Neuronal stem cell (in vitro differentiated cells): Measurements from ENCODE around the gene GFOD2.

Experiments
- DNase-seq: peaks from one replicate; pipeline ENCODE4 v3.0.0-alpha.2; 2013; ENCODE audit warnings: low spot score
- H2AFZ ChIP-seq: one replicate; pipeline ENCODE4 v1.6.1; 2013; ENCODE audit warnings: mild to moderate bottlenecking, low read length, inconsistent platforms
- H2AK5ac ChIP-seq: 2 replicates; pipeline ENCODE4 v1.6.1; 2013; ENCODE audit warnings: low read depth, mild to moderate bottlenecking, inconsistent platforms, low read length, moderate library complexity, mixed read lengths
- H2BK120ac ChIP-seq: 2 replicates; pipeline ENCODE4 v1.6.1; 2013; ENCODE audit warnings: low read depth, mild to moderate bottlenecking, inconsistent platforms, low read length, moderate library complexity, mixed read lengths
- H2BK12ac ChIP-seq: one replicate; pipeline ENCODE4 v1.6.1; 2013; ENCODE audit warnings: low read length, inconsistent platforms
- H2BK15ac ChIP-seq: 2 replicates; pipeline ENCODE4 v1.6.1; 2013; ENCODE audit warnings: mild to moderate bottlenecking, low read length, inconsistent platforms, mixed read lengths
- H2BK5ac ChIP-seq: one replicate; pipeline ENCODE4 v1.6.1; 2013; ENCODE audit warnings: inconsistent platforms, mild to moderate bottlenecking, low read length, moderate library complexity
- H3K14ac ChIP-seq: one replicate; pipeline ENCODE4 v1.6.1; 2013; ENCODE audit warnings: low read length, inconsistent platforms
- H3K18ac ChIP-seq: 2 replicates; pipeline ENCODE4 v1.6.1; 2013; ENCODE audit warnings: low read length, inconsistent platforms
- H3K23ac ChIP-seq: 2 replicates; pipeline ENCODE4 v1.6.1; 2013; ENCODE audit warnings: low read depth, mild to moderate bottlenecking, mixed read lengths, low read length, inconsistent platforms; ENCODE audit not compliant: poor library complexity
- H3K27ac ChIP-seq: replicated peaks from 3 replicates; pipeline ENCODE4 v1.5.1; 2013; ENCODE audit warnings: low read length, inconsistent platforms
- H3K27me3 ChIP-seq, 3 experiments: 2 replicates each; pipeline ENCODE4 v1.6.1; 2013; ENCODE audit warnings: low read length in 3 of 3, mild to moderate bottlenecking in 2 of 3, inconsistent platforms in 1 of 3, low read depth in 1 of 3, mixed read lengths in 1 of 3, moderate library complexity in 1 of 3; ENCODE audit not compliant: control insufficient read depth in 3 of 3, insufficient read depth in 3 of 3
- H3K36me3 ChIP-seq, 2 donors: replicated peaks in 1 of 2; 2 replicates each; pipeline ENCODE4 v1.6.1; 2013; ENCODE audit warnings: low read length in 2 of 2; ENCODE audit not compliant: control insufficient read depth in 2 of 2, insufficient read depth in 2 of 2
- H3K4ac ChIP-seq: 2 replicates; pipeline ENCODE4 v1.6.1; 2013; ENCODE audit warnings: inconsistent platforms, mild to moderate bottlenecking, low read length, moderate library complexity
- H3K4me1 ChIP-seq, 2 donors: 1 replicate in 1 of 2; 2 replicates in 1 of 2; pipeline ENCODE4 v1.6.1; 2013; ENCODE audit warnings: low read length in 2 of 2, low read depth in 1 of 2; ENCODE audit not compliant: control insufficient read depth in 2 of 2, insufficient read depth in 1 of 2
- H3K4me2 ChIP-seq: one replicate; pipeline ENCODE4 v1.6.1; 2013; ENCODE audit warnings: mild to moderate bottlenecking, low read length, inconsistent platforms; ENCODE audit not compliant: insufficient read depth, poor library complexity, severe bottlenecking
- H3K4me3 ChIP-seq, 2 donors: 2 replicates each; pipeline ENCODE4 v1.5.1; 2013; ENCODE audit warnings: low read length in 2 of 2, mild to moderate bottlenecking in 2 of 2, inconsistent platforms in 1 of 2, moderate library complexity in 1 of 2
- H3K79me1 ChIP-seq: one replicate; pipeline ENCODE4 v1.6.1; 2013; ENCODE audit warnings: low read depth, mild to moderate bottlenecking, inconsistent platforms, low read length, moderate library complexity
- H3K9ac ChIP-seq: one replicate; pipeline ENCODE4 v1.6.1; 2013; ENCODE audit warnings: mild to moderate bottlenecking, low read depth, low read length, inconsistent platforms; ENCODE audit not compliant: poor library complexity
- H3K9me3 ChIP-seq, 2 donors: replicated peaks in 1 of 2; 2 replicates each; pipeline versions ENCODE3 to v1.6.1; 2013; ENCODE audit warnings: low read length in 2 of 2, mild to moderate bottlenecking in 2 of 2, inconsistent platforms in 1 of 2, low read depth in 1 of 2, mixed read lengths in 1 of 2, moderate library complexity in 1 of 2; ENCODE audit not compliant: control insufficient read depth in 2 of 2, insufficient read depth in 1 of 2
- H4K8ac ChIP-seq: one replicate; pipeline ENCODE4 v1.6.1; 2013; ENCODE audit warnings: low read depth, mild to moderate bottlenecking, inconsistent platforms, low read length, moderate library complexity
- H4K91ac ChIP-seq: one replicate; pipeline ENCODE4 v1.6.1; 2013; ENCODE audit warnings: low read length, low read depth, mild to moderate bottlenecking, inconsistent platforms; ENCODE audit not compliant: poor library complexity
- WGBS, 2 donors: extraction: QIAGEN DNeasy Blood & Tissue Kit; methylation state at CpG; one replicate each; pipeline ENCODE4 v1.1.7; 2013; ENCODE audit warnings: missing lambda C conversion rate in 2 of 2, mixed read lengths in 1 of 2; ENCODE audit not compliant: insufficient read length in 2 of 2, insufficient replicate concordance in 1 of 2; ENCODE audit errors: extremely low coverage in 2 of 2; 5-methylcytosine and 5-hydroxymethylcytosine counted together

GFOD2 gene

GRCh38 chr16:67760206-67760955, 41.3 kb upstream of the GFOD2 start:
- no peak overlapping the region for H4K91ac ChIP-seq
- H3K9ac ChIP-seq = no peak overlapping the region
- no peak overlapping the region for H4K8ac ChIP-seq
- H2AFZ ChIP-seq = no peak overlapping the region
- H2AK5ac ChIP-seq = no peak overlapping the region
- H3K4me3 ChIP-seq = no peak overlapping the region
- no peak overlapping the region for H3K4me2 ChIP-seq
- no peak overlapping the region for H3K4ac ChIP-seq
- peaks cover 0 to 46% of the 10 kb centered on the region in 2 donors for H3K36me3 ChIP-seq
- no peak for DNase-seq
- no peak overlapping the region for H2BK5ac ChIP-seq
- no peak overlapping the region for H3K23ac ChIP-seq
- H2BK12ac ChIP-seq = no peak overlapping the region
- H3K27ac ChIP-seq = no peak overlapping the region
- no peak overlapping the region for H2BK120ac ChIP-seq
- H2BK15ac ChIP-seq = no peak overlapping the region
- H3K9me3 ChIP-seq = no peaks in the 10 kb centered on the region
- H3K79me1 ChIP-seq = peaks cover 4% of the 10 kb centered on the region
- H3K27me3 ChIP-seq = no peaks in the 10 kb centered on the region
- WGBS, 2 donors = no CpG with 5 or more reads among the region's 8 CpGs
- H3K4me1 ChIP-seq = no peaks in the 10 kb centered on the region
- no peak overlapping the region for H3K18ac ChIP-seq
- no peak overlapping the region for H3K14ac ChIP-seq

DNA sequence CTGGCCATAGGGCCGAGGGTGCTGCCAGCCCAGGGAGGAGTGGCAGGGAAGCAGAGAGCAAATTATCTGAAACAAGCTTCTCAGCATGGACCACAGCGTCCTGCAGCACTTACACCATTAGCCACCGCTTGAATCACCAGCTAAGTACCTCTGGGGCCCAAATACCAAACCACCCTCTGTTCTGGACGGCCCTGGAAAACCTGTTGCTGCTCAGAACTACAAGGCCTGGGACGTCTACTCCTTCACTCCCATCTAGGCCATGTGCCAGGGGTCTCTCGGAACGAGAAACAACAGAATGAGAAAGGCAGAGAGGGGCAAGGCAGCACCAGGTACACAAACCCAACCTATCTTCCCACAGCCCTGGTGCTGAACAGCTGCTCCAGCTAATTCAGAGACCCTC, 39.9 kb upstream of the GFOD2 start:
- peaks cover 4% of the 10 kb centered on the region for H3K79me1 ChIP-seq
- no CpG with 5 or more reads among the region's 7 CpGs for whole genome bisulfite sequencing, 2 donors
- DNase-seq = no peak

DNA sequence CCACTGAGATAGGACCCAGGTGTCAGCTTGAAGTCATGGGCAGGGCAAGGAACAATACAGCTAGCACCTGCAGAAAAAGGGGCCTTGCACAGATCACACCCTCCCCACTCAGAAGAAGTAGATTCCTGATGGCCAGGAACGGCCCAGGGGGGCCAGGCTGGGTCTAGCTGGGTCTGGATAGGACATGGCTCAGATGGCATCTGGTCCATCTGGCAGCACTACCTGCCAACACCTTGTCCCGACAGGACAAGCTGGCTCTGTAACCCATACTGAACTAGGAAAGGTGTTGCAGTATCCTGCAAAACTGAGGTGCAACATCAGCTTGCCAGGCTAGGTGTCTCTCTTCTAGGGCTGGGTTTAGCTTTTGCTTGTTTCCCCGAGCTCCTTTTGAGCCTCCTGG, 38.9 kb upstream of the GFOD2 start:
- peaks cover 0 to 45% of the 10 kb centered on the region in 2 donors for H3K36me3 ChIP-seq
- H2BK15ac ChIP-seq = no peak overlapping the region
- H2BK120ac ChIP-seq = no peak overlapping the region
- H3K27ac ChIP-seq = no peak overlapping the region
- WGBS, 2 donors = no CpG with 5 or more reads among the region's 3 CpGs
- H3K9me3 ChIP-seq = no peaks in the 10 kb centered on the region
- no peak overlapping the region for H3K9ac ChIP-seq
- DNase-seq = no peak
- H3K27me3 ChIP-seq = no peaks in the 10 kb centered on the region
- H4K91ac ChIP-seq = no peak overlapping the region
- no peak overlapping the region for H2AK5ac ChIP-seq
- H2BK12ac ChIP-seq = no peak overlapping the region
- no peak overlapping the region for H3K23ac ChIP-seq
- H3K4ac ChIP-seq = no peak overlapping the region
- H3K4me3 ChIP-seq = no peak overlapping the region
- H3K18ac ChIP-seq = no peak overlapping the region
- H3K79me1 ChIP-seq = peaks cover 3% of the 10 kb centered on the region
- H2BK5ac ChIP-seq = no peak overlapping the region
- no peak overlapping the region for H3K14ac ChIP-seq
- no peak overlapping the region for H3K4me2 ChIP-seq
- no peak overlapping the region for H2AFZ ChIP-seq
- no peaks in the 10 kb centered on the region for H3K4me1 ChIP-seq
- H4K8ac ChIP-seq = no peak overlapping the region

More for the DNA sequence above, 39.9 kb upstream of the GFOD2 start:
- Histone ChIP-seq H3K27ac (no peak overlapping the region), H2BK120ac (no peak overlapping the region), H2BK12ac (no peak overlapping the region), H3K4me3 (no peak overlapping the region), H3K14ac (no peak overlapping the region), H3K4me1 (no peaks in the 10 kb centered on the region), H3K27me3 (no peaks in the 10 kb centered on the region), H2AFZ (no peak overlapping the region), H3K23ac (no peak overlapping the region), H3K4ac (no peak overlapping the region), H4K8ac (no peak overlapping the region), H3K18ac (no peak overlapping the region), H3K36me3 (peaks cover 0 to 49% of the 10 kb centered on the region in 2 donors), H2BK15ac (no peak overlapping the region), H3K9ac (no peak overlapping the region), H3K4me2 (no peak overlapping the region), H2AK5ac (no peak overlapping the region), H2BK5ac (no peak overlapping the region), H4K91ac (no peak overlapping the region), H3K9me3 (no peaks in the 10 kb centered on the region)

DNA sequence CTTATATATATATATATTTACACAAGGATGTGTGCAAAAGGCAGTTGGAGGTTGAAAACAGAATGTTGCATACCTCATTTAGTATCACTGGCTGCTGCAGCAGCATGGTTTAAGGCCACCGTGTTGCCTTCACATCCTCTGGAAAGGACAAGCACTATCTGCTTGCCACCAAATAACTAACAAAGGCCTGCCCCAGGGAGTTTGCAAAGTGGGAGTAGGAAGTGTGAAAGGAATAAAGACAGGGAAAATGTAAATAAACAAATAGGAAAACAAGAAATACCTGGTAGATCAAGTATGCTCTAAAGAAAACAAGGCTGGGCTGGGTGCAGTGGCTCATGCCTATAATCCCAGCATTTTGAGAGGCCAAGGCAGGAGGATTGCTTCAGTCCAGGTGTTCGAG, 33.5 kb upstream of the GFOD2 start:
- peaks cover 0 to 1% of the 10 kb centered on the region in 2 donors for H3K9me3 ChIP-seq
- WGBS, 2 donors = no CpG with 5 or more reads among the region's 2 CpGs

More for the DNA sequence above, 33.5 kb upstream of the GFOD2 start:
- Histone ChIP-seq H2BK5ac (no peak overlapping the region), H3K14ac (no peak overlapping the region), H3K4me2 (no peak overlapping the region), H3K4me1 (peaks cover 2 to 4% of the 10 kb centered on the region in 2 donors), H3K27ac (no peak overlapping the region), H2BK15ac (no peak overlapping the region), H4K91ac (no peak overlapping the region), H2BK120ac (no peak overlapping the region), H3K18ac (no peak overlapping the region), H2AFZ (no peak overlapping the region), H3K27me3 (no peaks in the 10 kb centered on the region), H3K36me3 (peaks cover 0 to 21% of the 10 kb centered on the region in 2 donors), H4K8ac (no peak overlapping the region), H3K79me1 (peaks cover 3% of the 10 kb centered on the region), H2BK12ac (no peak overlapping the region), H3K4ac (no peak overlapping the region), H3K4me3 (no peak overlapping the region), H3K23ac (no peak overlapping the region), H3K9ac (no peak overlapping the region), H2AK5ac (no peak overlapping the region)
- no peak for DNase-seq
